BJ (cell line): ENCODE results near the gene PHYHD1. TPM values are rescaled to one million over a fixed set of nuclear protein-coding genes. Genes with fewer than 3 reads are reported as not detected.
"Not testable (repeated sequence)": the region's sequence is repeated elsewhere in the genome, so short reads cannot be mapped to it uniquely, and the experiment has no call there.

Source experiments
- CTCF ChIA-PET: fragments of 350-600 bp; formaldehyde crosslinking; extraction: SDS; loops from one replicate; lab custom pipeline; 2021; ENCODE audit warnings: antibody characterized with exemption, inconsistent platforms; lab: Yijun Ruan, JAX
- POLR2A ChIA-PET: fragments of 300-600 bp; sonication (Branson Sonifier 250); formaldehyde crosslinking; extraction: SDS; loops from one replicate; lab custom pipeline; 2021; ENCODE audit warnings: antibody characterized with exemption; lab: Charles Lee
- DNase-seq: peaks from one replicate; pipeline ENCODE4 v3.0.0-alpha.2; 2011; ENCODE audit warnings: low read depth
- H3K27me3 ChIP-seq: 2 replicates; pipeline ENCODE4 v1.6.0; 2011; ENCODE audit warnings: low read length; ENCODE audit not compliant: control insufficient read depth, insufficient read depth
- H3K36me3 ChIP-seq: 2 replicates; pipeline ENCODE4 v1.5.1; 2011; ENCODE audit warnings: low read length; ENCODE audit not compliant: control insufficient read depth, insufficient read depth
- H3K4me3 ChIP-seq: 2 replicates; pipeline ENCODE4 v1.5.1; 2011; ENCODE audit warnings: low read depth, mild to moderate bottlenecking, control low read depth, low read length
- polyA plus RNA-seq: library from polyadenylated mRNA; depleted of rRNA; stranded (reverse); fragments of >200 nt; gene quantifications from 2 replicates; pipeline ENCODE4 v1.2.3, GENCODE V29; 2011
- TF ChIP-seq, protein P1 (sequence below): IDR thresholded peaks from 2 replicates; pipeline ENCODE4 v1.5.1; 2011; ENCODE audit warnings: low read depth, mild to moderate bottlenecking, control low read depth, inconsistent platforms, low read length, moderate library complexity; ENCODE audit not compliant: insufficient read depth

Gene PHYHD1
- polyA plus RNA-seq, 1 experiment = 18.6 TPM

DNA sequence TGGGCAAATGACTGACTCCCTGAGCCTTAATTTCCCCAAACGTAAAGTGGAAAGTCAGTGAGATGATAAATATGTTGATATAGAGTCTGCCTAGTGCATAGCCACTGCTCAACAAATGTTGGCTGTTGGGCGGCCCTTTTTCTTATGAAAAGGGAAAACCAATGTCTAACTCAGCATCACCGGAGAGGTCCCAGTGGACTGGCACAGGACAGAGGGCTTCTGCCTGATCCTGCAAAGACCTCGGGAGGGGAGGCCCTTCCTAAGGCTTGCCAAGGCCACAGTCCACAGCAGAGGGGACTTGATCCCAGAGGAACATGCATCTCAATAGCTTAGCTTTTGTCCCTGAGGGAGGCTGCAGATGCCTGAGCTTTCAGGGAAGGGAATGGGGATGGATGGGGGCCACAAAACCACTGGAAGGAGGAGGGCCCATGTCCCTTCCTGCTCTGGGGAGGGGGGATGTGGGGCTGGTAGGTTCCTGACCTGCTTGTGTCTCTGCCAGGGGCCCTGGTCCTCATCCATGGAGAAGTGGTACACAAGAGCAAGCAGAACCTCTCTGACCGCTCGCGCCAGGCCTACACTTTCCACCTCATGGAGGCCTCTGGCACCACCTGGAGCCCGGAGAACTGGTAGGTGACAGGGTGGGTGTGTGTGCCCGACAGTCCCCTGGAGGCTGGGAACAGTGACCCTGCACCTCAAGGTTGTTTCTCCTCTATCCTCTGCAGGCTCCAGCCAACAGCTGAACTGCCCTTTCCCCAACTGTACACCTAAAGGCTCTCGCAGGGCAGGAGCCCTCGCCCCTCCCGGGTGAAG lies 20.4 kb downstream of the PHYHD1 start:
- Histone ChIP-seq H3K4me3 (no peak overlapping the region), H3K36me3 (no peaks in the 10 kb centered on the region; the same call in 1 of the 2 replicates), H3K27me3 (no peaks in the 10 kb centered on the region)
- TF ChIP-seq, protein P1, sequence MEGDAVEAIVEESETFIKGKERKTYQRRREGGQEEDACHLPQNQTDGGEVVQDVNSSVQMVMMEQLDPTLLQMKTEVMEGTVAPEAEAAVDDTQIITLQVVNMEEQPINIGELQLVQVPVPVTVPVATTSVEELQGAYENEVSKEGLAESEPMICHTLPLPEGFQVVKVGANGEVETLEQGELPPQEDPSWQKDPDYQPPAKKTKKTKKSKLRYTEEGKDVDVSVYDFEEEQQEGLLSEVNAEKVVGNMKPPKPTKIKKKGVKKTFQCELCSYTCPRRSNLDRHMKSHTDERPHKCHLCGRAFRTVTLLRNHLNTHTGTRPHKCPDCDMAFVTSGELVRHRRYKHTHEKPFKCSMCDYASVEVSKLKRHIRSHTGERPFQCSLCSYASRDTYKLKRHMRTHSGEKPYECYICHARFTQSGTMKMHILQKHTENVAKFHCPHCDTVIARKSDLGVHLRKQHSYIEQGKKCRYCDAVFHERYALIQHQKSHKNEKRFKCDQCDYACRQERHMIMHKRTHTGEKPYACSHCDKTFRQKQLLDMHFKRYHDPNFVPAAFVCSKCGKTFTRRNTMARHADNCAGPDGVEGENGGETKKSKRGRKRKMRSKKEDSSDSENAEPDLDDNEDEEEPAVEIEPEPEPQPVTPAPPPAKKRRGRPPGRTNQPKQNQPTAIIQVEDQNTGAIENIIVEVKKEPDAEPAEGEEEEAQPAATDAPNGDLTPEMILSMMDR = no peak
- ChIA-PET POLR2A (no interaction called here), CTCF (interaction anchor here (3.0 kb wide), 1 partner anchor 13 kb away, joined by 15 read pairs; no protein-coding TSS in a partner anchor)
- DNase-seq = no peak

- POLR2A ChIA-PET = no interaction called here
- CTCF ChIA-PET = interaction anchor here (1.7 to 3.0 kb wide), 2 partner anchors 16 kb away, joined by 6 to 15 read pairs; no protein-coding TSS in a partner anchor
Measured at GRCh38 chr9:128943832-128944620, 23.2 kb downstream of the PHYHD1 start.

DNA sequence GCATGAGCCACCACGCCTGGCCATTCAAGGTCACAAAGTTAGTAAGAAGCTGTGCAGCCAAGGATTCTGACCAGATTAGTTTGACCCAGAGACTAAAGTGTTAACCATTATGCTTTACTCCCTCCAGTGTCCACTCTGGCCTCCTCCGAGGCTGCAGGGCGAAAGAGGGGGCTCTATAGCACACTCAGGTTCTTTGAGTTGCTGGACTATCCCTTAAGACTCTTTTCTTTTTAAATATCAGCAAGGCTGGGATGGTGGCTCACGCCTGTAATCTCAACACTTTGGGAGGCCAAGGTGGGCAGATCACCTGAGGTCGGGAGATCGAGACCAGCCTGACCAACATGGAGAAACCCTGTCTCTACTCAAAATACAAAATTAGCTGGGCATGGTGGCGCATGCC lies 24.2 kb downstream of the PHYHD1 start:
- DNase-seq, H3K27me3 ChIP-seq, H3K4me3 ChIP-seq, POLR2A ChIA-PET, H3K36me3 ChIP-seq: not testable (repeated sequence)
- CTCF ChIA-PET = interaction anchor here (1.7 kb wide), 1 partner anchor 17 kb away, joined by 6 read pairs; no protein-coding TSS in a partner anchor

More at GRCh38 chr9:128943832-128944620, 23.2 kb downstream of the PHYHD1 start:
- no peaks in the 10 kb centered on the region for H3K27me3 ChIP-seq
- no peak for DNase-seq
- no peaks in the 10 kb centered on the region for H3K36me3 ChIP-seq
- TF ChIP-seq, protein P1 = no peak
- no peak overlapping the region for H3K4me3 ChIP-seq

GRCh38 chr9:128945798-128946501 lies 25.2 kb downstream of the PHYHD1 start:
- no peak for DNase-seq
- no peaks in the 10 kb centered on the region for H3K36me3 ChIP-seq
- CTCF ChIA-PET = interaction anchor here (1.7 kb wide), 1 partner anchor 18 kb away, joined by 6 read pairs; no protein-coding TSS in a partner anchor
- H3K27me3 ChIP-seq = no peaks in the 10 kb centered on the region
- POLR2A ChIA-PET = no interaction called here
- no peak overlapping the region for H3K4me3 ChIP-seq
- TF ChIP-seq, protein P1 = no peak

- Histone ChIP-seq H3K36me3 (no peaks in the 10 kb centered on the region), H3K27me3 (no peaks in the 10 kb centered on the region), H3K4me3 (peak overlapping the region; percentile 82)
- ChIA-PET POLR2A (interaction anchor here (0.6 kb wide), 1 partner anchor 222 kb away, joined by 3 read pairs; no protein-coding TSS in a partner anchor), CTCF (no interaction called here)
- TF ChIP-seq, protein P1 = no peak
- DNase-seq = no peak
Measured at GRCh38 chr9:128946571-128947276, 25.9 kb downstream of the PHYHD1 start.
